K562 (cell line): ENCODE results near the gene CCNT1. TPM values are rescaled to one million over a fixed set of nuclear protein-coding genes. Genes with fewer than 3 reads are reported as not detected.
A peak's percentile ranks its signal among the peaks of the same experiment; 100 is the strongest.

Source experiments
- ARNT ChIP-seq, 2 experiments: fragments of 450-650 bp; IDR thresholded peaks; 2 replicates each; pipeline ENCODE4 v1.6.1; 2016; ENCODE audit warnings: mild to moderate bottlenecking in 1 of 2
- BHLHE40 ChIP-seq: IDR thresholded peaks from 2 replicates; pipeline ENCODE4 v1.6.1; 2011; ENCODE audit warnings: low read length, improper control_type of control experiment
- CBX1 ChIP-seq: sonication (generic); IDR thresholded peaks from 2 replicates; pipeline ENCODE4 v1.6.1; 2016; ENCODE audit warnings: antibody characterized with exemption, low read depth, mild to moderate bottlenecking
- CREB1 ChIP-seq, 2 experiments: sonication (generic) in 1 of 2; formaldehyde crosslinking in 1 of 2; IDR thresholded peaks; 2 replicates each; pipeline versions ENCODE4 v1.6.1 to v1.8.0; 2012 to 2022; ENCODE audit warnings: inconsistent platforms in 1 of 2, mild to moderate bottlenecking in 1 of 2, missing genetic modification reagents in 1 of 2, moderate library complexity in 1 of 2
- EP300 ChIP-seq: IDR thresholded peaks from 2 replicates; pipeline ENCODE4 v1.6.1; 2012; ENCODE audit warnings: low read length, improper control_type of control experiment
- ETV5 ChIP-seq: sonication (generic); formaldehyde crosslinking; IDR thresholded peaks from 2 replicates; pipeline ENCODE4 v1.4.0; 2020; ENCODE audit warnings: low read depth, mild to moderate bottlenecking, missing genetic modification reagents
- KLF16 ChIP-seq: IDR thresholded peaks from 2 replicates; pipeline ENCODE4 v1.6.1; 2016; ENCODE audit warnings: antibody characterized with exemption
- MAFK ChIP-seq: IDR thresholded peaks from 2 replicates; pipeline ENCODE4 v1.6.1; 2011; ENCODE audit warnings: low read length, improper control_type of control experiment
- MYNN ChIP-seq, 2 experiments: sonication (generic); formaldehyde crosslinking in 1 of 2; IDR thresholded peaks; 2 replicates each; pipeline versions ENCODE4 v1.5.0 to v1.6.1; 2016 to 2020; ENCODE audit warnings: antibody characterized with exemption in 1 of 2, missing genetic modification reagents in 1 of 2
- SMARCE1 ChIP-seq: fragments of 450-650 bp; IDR thresholded peaks from 2 replicates; pipeline ENCODE4 v1.7.1; 2016; ENCODE audit warnings: mild to moderate bottlenecking
- TRIM28 ChIP-seq: fragments of 450-650 bp; IDR thresholded peaks from 2 replicates; pipeline ENCODE4 v1.6.1; 2017
- ZBTB49 ChIP-seq: sonication (generic); formaldehyde crosslinking; IDR thresholded peaks from 2 replicates; pipeline ENCODE4 v1.8.0; 2022; ENCODE audit warnings: missing genetic modification reagents, mild to moderate bottlenecking, borderline replicate concordance
- ZNF143 ChIP-seq: sonication (generic); formaldehyde crosslinking; IDR thresholded peaks from 2 replicates; pipeline ENCODE4 v1.9.0; 2022; ENCODE audit warnings: mild to moderate bottlenecking, missing genetic modification reagents
- ZNF263 ChIP-seq: sonication (generic); formaldehyde crosslinking; IDR thresholded peaks from 2 replicates; pipeline ENCODE4 v1.8.0; 2022; ENCODE audit warnings: mild to moderate bottlenecking, missing genetic modification reagents, borderline replicate concordance
- ZNF445 ChIP-seq: fragments of 250-450 bp; sonication (Bioruptor Pico); IDR thresholded peaks from 2 replicates; pipeline ENCODE4 v1.4.0; 2020; ENCODE audit warnings: low read depth, mild to moderate bottlenecking, moderate library complexity
- ZNF644 ChIP-seq: fragments of 200-800 bp; sonication (Bioruptor generic); IDR thresholded peaks from 2 replicates; pipeline ENCODE4 v1.6.1; 2016; ENCODE audit warnings: low read depth, missing genetic modification characterization, missing compliant biosample characterization
- ZNF764 ChIP-seq: fragments of 250-450 bp; sonication (Bioruptor Pico); IDR thresholded peaks from 2 replicates; pipeline ENCODE4 v1.4.0; 2020; ENCODE audit warnings: low read depth, mild to moderate bottlenecking, moderate library complexity
- polyA plus RNA-seq, 8 experiments: library from polyadenylated mRNA; depleted of rRNA in 4 of 8; stranded (reverse) in 5 of 8; unstranded in 3 of 8; fragments of >200 nt; fragmentation: Nextera tagmentation in 2 of 8; fragmentation: Illumina TruSeq in 1 of 8; extraction: Ambion mirVana in 2 of 8; extraction: Trizol in 1 of 8; gene quantifications; 2 replicates each; pipeline versions ENCODE4 v1.2.1 to v1.2.3, GENCODE V29; 2011 to 2014; ENCODE audit warnings: inconsistent platforms in 1 of 8, missing spikeins in 1 of 8
- total RNA-seq, 7 experiments: library from RNA; depleted of rRNA in 6 of 7; stranded (reverse); fragments of >200 nt in 6 of 7; fragmentation: Illumina TruSeq in 2 of 7; extraction: Trizol in 2 of 7; gene quantifications; 2 replicates each; pipeline versions ENCODE4 v1.2.1 to v1.2.3, GENCODE V29; 2011 to 2021; ENCODE audit warnings: low replicate concordance in 1 of 7
- TF ChIP-seq, protein P1 (sequence below): fragments of 250-450 bp; sonication (Bioruptor Pico); IDR thresholded peaks from 2 replicates; pipeline ENCODE4 v1.4.0; 2020; ENCODE audit warnings: mild to moderate bottlenecking, moderate library complexity
- TF ChIP-seq, protein P2 (sequence below): fragments of 250-450 bp; sonication (Bioruptor Pico); IDR thresholded peaks from 2 replicates; pipeline ENCODE4 v1.8.0; 2022; ENCODE audit warnings: moderate library complexity, mild to moderate bottlenecking, inconsistent platforms

The CCNT1 gene
- total and polyA plus RNA-seq, 9 of the 15 experiments (the other 6 are each of a cell fraction or from before 2014, with no cell fraction given): 9.7 to 52.4 (median 33.4) TPM

DNA sequence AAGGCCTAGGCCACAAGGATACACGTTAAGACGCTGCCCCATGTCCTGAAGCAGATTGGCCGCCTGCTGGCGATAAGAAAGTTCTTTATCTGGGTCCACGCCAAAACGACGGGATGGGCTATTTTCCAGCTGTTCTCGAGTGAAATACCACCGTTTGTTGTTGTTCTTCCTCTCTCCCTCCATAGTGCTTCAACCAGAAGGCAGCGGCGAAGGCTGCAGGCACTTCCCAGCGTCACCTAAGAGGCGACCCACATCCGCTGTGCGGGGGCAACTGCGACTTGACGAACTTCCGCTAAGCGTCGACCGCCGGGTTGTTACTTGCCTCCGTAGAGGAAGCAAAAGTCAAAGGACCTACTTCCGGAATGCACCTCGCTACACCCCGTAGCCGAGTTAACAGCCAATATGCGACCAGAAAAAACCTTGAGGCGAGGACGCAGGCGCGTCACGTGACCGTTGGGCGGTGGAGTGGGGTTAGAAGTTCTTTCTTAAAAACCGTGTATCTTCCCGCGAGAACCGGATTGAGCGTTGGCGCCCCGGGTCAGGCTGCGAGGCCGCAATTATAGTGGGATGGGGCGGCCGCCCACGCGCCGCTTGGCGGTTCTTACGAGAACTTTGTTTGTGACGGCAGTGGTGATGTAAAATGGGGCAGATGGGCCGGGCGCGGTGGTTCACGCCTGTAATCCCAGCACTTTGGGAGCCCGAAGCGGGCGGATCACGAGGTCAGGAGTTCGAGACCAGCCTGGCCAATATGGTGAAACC is at the start of gene CCNT1 (continued):
- TF ChIP-seq ZBTB49 (no peak), ZNF644 (peak; percentile 38; the same call in 1 of the 2 replicates), ZNF263 (CRISPR knock-in tag) (peak; percentile 29; the same call in 1 of the 2 replicates), MYNN (IDR thresholded peaks at IDR 0.05) (peak; percentile 35), MYNN (CRISPR knock-in tag; IDR thresholded peaks at IDR 0.05) (no peak), ARNT (IDR thresholded peaks at IDR 0.05) (peak; percentile 60 to 81; a peak in 2 of 4 replicates), SMARCE1 (peak; percentile 71; the same call in 1 of the 2 replicates), TRIM28 (peak; percentile 75; the same call in 1 of the 2 replicates), ZNF143 (0 out of 2 replicates have a peak, but pooled peaks have one; percentile 38), ETV5 (CRISPR knock-in tag) (peak; percentile 97), CREB1 (IDR thresholded peaks at IDR 0.05) (peak; percentile 94), CREB1 (CRISPR knock-in tag; IDR thresholded peaks at IDR 0.05) (peak; percentile 97), CBX1 (peak; percentile 47; the same call in 1 of the 2 replicates), BHLHE40 (peak; percentile 96), ZNF445 (no peak), MAFK (0 out of 2 replicates have a peak, but pooled peaks have one; percentile 32), KLF16 (peak; percentile 58), EP300 (0 out of 2 replicates have a peak, but pooled peaks have one; percentile 49), ZNF764 (CRISPR knock-in tag) (peak; percentile 16; the same call in 1 of the 2 replicates)
- TF ChIP-seq, protein P1, sequence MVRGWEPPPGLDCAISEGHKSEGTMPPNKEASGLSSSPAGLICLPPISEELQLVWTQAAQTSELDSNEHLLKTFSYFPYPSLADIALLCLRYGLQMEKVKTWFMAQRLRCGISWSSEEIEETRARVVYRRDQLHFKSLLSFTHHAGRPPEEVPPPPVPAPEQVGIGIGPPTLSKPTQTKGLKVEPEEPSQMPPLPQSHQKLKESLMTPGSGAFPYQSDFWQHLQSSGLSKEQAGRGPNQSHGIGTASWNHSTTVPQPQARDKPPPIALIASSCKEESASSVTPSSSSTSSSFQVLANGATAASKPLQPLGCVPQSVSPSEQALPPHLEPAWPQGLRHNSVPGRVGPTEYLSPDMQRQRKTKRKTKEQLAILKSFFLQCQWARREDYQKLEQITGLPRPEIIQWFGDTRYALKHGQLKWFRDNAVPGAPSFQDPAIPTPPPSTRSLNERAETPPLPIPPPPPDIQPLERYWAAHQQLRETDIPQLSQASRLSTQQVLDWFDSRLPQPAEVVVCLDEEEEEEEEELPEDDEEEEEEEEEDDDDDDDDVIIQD (CRISPR knock-in tag): no peak
- TF ChIP-seq, protein P2, sequence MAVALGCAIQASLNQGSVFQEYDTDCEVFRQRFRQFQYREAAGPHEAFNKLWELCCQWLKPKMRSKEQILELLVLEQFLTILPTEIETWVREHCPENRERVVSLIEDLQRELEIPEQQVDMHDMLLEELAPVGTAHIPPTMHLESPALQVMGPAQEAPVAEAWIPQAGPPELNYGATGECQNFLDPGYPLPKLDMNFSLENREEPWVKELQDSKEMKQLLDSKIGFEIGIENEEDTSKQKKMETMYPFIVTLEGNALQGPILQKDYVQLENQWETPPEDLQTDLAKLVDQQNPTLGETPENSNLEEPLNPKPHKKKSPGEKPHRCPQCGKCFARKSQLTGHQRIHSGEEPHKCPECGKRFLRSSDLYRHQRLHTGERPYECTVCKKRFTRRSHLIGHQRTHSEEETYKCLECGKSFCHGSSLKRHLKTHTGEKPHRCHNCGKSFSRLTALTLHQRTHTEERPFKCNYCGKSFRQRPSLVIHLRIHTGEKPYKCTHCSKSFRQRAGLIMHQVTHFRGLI (CRISPR knock-in tag): peak; percentile 26; the same call in 1 of the 2 replicates
